Mucosa of rectum (tissue), 2 donors: ENCODE results near the gene PRSS36.
A peak's percentile ranks its signal among the peaks of the same experiment; 100 is the strongest.
"Not testable (repeated sequence)": the region's sequence is repeated elsewhere in the genome, so short reads cannot be mapped to it uniquely, and the experiment has no call there.

Source experiments
- H3K27ac ChIP-seq, 2 donors: one replicate each; pipeline ENCODE4 v1.7.0; 2013; ENCODE audit warnings: inconsistent platforms in 2 of 2, low read depth in 2 of 2, low read length in 2 of 2
- H3K27me3 ChIP-seq, 2 donors: one replicate each; pipeline ENCODE4 v1.7.0; 2013; ENCODE audit warnings: low read length in 2 of 2; ENCODE audit not compliant: control insufficient read depth in 2 of 2, insufficient read depth in 2 of 2
- H3K36me3 ChIP-seq, 2 donors: one replicate each; pipeline ENCODE4 v1.7.0; 2013; ENCODE audit warnings: low read length in 2 of 2; ENCODE audit not compliant: control insufficient read depth in 2 of 2, insufficient read depth in 2 of 2
- H3K4me1 ChIP-seq, 2 donors: one replicate each; pipeline ENCODE4 v1.7.0; 2013; ENCODE audit warnings: low read length in 2 of 2, mild to moderate bottlenecking in 1 of 2; ENCODE audit not compliant: control insufficient read depth in 2 of 2, insufficient read depth in 2 of 2
- H3K4me3 ChIP-seq, 2 donors: one replicate each; pipeline ENCODE4 v1.7.0; 2013; ENCODE audit warnings: low read length in 2 of 2
- H3K9ac ChIP-seq, 2 donors: one replicate each; pipeline ENCODE4 v1.7.0; 2013; ENCODE audit warnings: low read length in 2 of 2, low read depth in 1 of 2, mild to moderate bottlenecking in 1 of 2
- H3K9me3 ChIP-seq, 2 donors: one replicate each; pipeline ENCODE4 v1.7.0; 2013; ENCODE audit warnings: low read length in 2 of 2; ENCODE audit not compliant: control insufficient read depth in 2 of 2
- donor health status: healthy.
- donor health status: Normal muscosa, but diverticular disease.

PRSS36 gene

GRCh38 chr16:31167315-31167714 lies 17.4 kb upstream of the PRSS36 start:
- H3K27ac ChIP-seq = no peak overlapping the region
- H3K9ac ChIP-seq = no peak overlapping the region
- no peaks in the 10 kb centered on the region for H3K9me3 ChIP-seq
- H3K4me3 ChIP-seq = no peak overlapping the region
- no peaks in the 10 kb centered on the region for H3K4me1 ChIP-seq
- no peaks in the 10 kb centered on the region for H3K36me3 ChIP-seq
- no peaks in the 10 kb centered on the region for H3K27me3 ChIP-seq

GRCh38 chr16:31157136-31157535 lies 7.3 kb upstream of the PRSS36 start:
- no peaks in the 10 kb centered on the region for H3K4me1 ChIP-seq
- no peaks in the 10 kb centered on the region for H3K36me3 ChIP-seq
- no peaks in the 10 kb centered on the region for H3K9me3 ChIP-seq
- H3K9ac ChIP-seq = no peak overlapping the region
- no peak overlapping the region for H3K4me3 ChIP-seq
- H3K27me3 ChIP-seq = no peaks in the 10 kb centered on the region
- H3K27ac ChIP-seq = no peak overlapping the region

DNA sequence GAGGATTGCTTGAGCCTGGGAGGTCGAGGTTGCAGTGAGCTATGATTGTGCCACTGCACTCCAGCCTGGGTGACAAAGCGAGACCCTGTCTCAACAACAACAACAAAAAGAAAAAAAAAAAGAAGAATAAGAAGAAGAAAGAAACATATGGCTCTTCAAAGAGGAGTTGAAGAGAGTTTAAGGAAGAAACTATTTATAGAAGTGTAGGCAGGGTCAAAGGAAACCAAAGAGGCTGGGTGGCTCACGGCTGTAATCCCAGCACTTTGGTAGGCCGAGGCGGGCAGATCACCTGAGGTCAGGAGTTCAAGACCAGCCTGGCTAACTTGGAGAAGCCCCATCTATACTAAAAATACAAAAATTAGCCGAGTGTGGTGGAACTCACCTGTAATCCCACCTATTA lies 1.1 kb upstream of the PRSS36 start:
- H3K27ac ChIP-seq, H3K27me3 ChIP-seq, H3K36me3 ChIP-seq, H3K9ac ChIP-seq, H3K9me3 ChIP-seq, H3K4me3 ChIP-seq, H3K4me1 ChIP-seq: not testable (repeated sequence)

DNA sequence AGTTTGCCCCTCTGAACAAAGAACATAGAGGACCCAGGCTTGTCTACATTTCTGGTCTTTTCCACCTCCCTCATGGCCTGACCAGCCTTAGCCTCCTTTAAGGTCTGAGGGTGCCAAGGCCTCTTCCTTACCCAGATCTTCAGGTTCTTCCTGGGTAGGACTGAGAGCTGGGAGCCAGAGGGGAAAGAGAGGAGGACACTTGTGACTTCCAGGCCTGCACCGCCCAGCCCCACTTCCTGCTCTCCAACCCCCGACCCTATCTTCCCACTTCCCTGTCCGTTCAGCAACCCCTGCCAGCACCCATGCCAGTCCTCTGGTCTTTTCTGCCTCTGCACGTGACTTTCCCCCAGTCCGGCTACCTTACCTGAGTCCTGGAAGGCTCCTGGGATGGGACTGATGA lies 534 bp downstream of the PRSS36 start:
- H3K9me3 ChIP-seq = no peaks in the 10 kb centered on the region
- peaks cover 0 to 3% of the 10 kb centered on the region in 2 donors for H3K27me3 ChIP-seq
- H3K4me1 ChIP-seq = peaks cover 0 to 7% of the 10 kb centered on the region in 2 donors
- no peak overlapping the region for H3K9ac ChIP-seq
- peak overlapping the region in 1 of 2 donors; percentile 3 for H3K4me3 ChIP-seq
- no peaks in the 10 kb centered on the region for H3K36me3 ChIP-seq
- H3K27ac ChIP-seq = peak overlapping the region in 1 of 2 donors; percentile 3

- no peaks in the 10 kb centered on the region for H3K9me3 ChIP-seq
- H3K4me1 ChIP-seq = peaks cover 0 to 7% of the 10 kb centered on the region in 2 donors
- no peak overlapping the region for H3K9ac ChIP-seq
- no peak overlapping the region for H3K4me3 ChIP-seq
- H3K27me3 ChIP-seq = peaks cover 0 to 3% of the 10 kb centered on the region in 2 donors
- no peak overlapping the region for H3K27ac ChIP-seq
- no peaks in the 10 kb centered on the region for H3K36me3 ChIP-seq
Measured at GRCh38 chr16:31148896-31149295, 970 bp downstream of the PRSS36 start.

DNA sequence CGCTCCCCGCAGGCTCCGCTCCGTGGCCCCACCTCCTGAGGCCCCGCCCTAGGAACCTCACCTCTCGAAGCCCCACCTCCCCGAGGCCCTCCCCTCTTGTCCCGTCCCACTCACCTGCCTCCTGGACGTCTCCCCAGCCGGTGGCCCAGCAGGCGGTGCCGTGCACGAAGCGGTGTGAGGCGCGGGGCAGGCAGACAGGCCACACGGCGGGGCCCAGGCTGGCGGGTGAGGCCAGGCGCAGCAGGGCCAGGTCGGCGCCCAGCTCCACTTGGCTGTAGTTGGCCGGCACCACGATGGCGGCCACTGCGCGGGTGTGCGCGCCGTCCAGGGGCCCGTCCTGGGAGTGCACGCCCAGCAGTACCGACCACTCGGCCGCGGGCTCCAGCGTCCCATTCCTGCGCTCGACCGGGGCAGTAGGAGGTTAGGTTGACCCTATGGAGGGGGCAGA lies 1.6 kb downstream of the PRSS36 start:
- Histone ChIP-seq H3K4me1 (peaks cover 0 to 7% of the 10 kb centered on the region in 2 donors), H3K9me3 (no peaks in the 10 kb centered on the region), H3K27ac (peak overlapping the region in 1 of 2 donors; percentile 33), H3K9ac (peak overlapping the region in 1 of 2 donors; percentile 40), H3K36me3 (no peaks in the 10 kb centered on the region), H3K27me3 (peaks cover 0 to 3% of the 10 kb centered on the region in 2 donors), H3K4me3 (peak overlapping the region; percentile 4 to 32)

DNA sequence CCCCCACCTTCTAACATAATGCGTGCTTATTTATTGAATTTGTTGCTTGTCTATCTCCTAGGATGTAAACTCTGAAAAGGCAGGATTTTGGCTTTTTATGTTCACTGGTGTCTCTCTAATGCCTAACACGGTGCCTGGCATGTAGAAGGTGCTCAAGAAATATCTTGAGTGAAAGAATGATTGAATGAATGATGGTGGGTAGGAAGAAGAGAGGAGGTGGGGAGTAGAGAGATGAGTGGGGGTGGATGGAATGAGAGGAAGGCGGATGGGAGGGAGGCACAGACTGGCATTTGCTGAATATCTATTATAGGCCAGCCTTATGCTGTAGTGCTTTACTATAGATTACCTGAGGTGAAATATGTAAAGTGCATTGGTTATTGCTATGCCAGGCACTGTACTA lies 2.3 kb downstream of the PRSS36 start:
- Histone ChIP-seq H3K27ac (no peak overlapping the region), H3K36me3 (no peaks in the 10 kb centered on the region), H3K4me1 (peaks cover 6 to 11% of the 10 kb centered on the region in 2 donors), H3K27me3 (peaks cover 0 to 3% of the 10 kb centered on the region in 2 donors), H3K9ac (no peak overlapping the region), H3K9me3 (no peaks in the 10 kb centered on the region), H3K4me3 (peak overlapping the region in 1 of 2 donors; percentile 4)

DNA sequence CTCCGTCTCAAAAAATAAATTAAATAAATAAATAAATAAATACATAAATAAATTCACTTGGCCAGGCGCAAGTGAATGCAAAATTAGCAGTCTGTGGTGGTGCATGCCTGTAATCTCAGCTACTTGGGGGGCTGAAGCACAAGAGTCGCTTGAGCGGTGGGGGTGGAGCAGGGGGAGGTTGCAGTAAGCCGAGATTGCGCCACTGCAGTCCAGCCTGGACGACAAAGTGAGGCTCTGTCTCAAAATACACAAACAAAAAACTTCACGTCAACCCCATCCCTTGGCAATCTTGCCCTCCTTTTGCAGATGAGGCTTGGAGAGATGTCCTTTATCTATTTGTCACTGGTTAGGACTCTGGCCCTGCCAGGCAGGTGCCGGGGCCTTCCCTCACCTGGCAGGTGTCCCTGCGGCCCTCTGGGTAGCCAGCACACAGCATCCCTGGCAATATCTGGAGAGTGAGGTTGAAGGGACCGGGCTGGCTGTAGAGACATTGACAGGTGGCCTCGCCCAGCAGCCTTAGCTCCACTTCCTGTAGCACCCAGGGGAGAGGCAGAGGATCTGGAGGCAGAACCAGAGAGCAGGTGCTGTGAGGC lies 4.4 kb downstream of the PRSS36 start:
- Histone ChIP-seq H3K36me3 (no peaks in the 10 kb centered on the region), H3K9ac (no peak overlapping the region), H3K9me3 (no peaks in the 10 kb centered on the region), H3K27me3 (peaks cover 0 to 3% of the 10 kb centered on the region in 2 donors), H3K4me1 (peaks cover 15 to 23% of the 10 kb centered on the region in 2 donors), H3K4me3 (no peak overlapping the region), H3K27ac (no peak overlapping the region)

- not testable (repeated sequence) for H3K9ac ChIP-seq, H3K4me3 ChIP-seq, H3K36me3 ChIP-seq, H3K9me3 ChIP-seq, H3K27me3 ChIP-seq, H3K27ac ChIP-seq
- peaks cover 20 to 29% of the 10 kb centered on the region in 2 donors for H3K4me1 ChIP-seq
Measured at GRCh38 chr16:31144418-31144817, 5.4 kb downstream of the PRSS36 start.

GRCh38 chr16:31143694-31144148 lies 6.1 kb downstream of the PRSS36 start:
- H3K4me3 ChIP-seq = no peak overlapping the region
- no peaks in the 10 kb centered on the region for H3K36me3 ChIP-seq
- H3K27me3 ChIP-seq = peaks cover 0 to 3% of the 10 kb centered on the region in 2 donors
- no peak overlapping the region for H3K9ac ChIP-seq
- no peaks in the 10 kb centered on the region for H3K9me3 ChIP-seq
- peaks cover 27 to 33% of the 10 kb centered on the region in 2 donors for H3K4me1 ChIP-seq
- H3K27ac ChIP-seq = no peak overlapping the region
